Neural progenitor cell (in vitro differentiated cells): Measurements from ENCODE around the gene MX1. TPM values are rescaled to one million over a fixed set of nuclear protein-coding genes. Genes with fewer than 3 reads are reported as not detected.

Source experiments
- DNase-seq: peaks from one replicate; pipeline ENCODE4 v3.0.0-alpha.2; 2016; ENCODE audit warnings: low spot score
- H2AFZ ChIP-seq: fragments of 200-600 bp; sonication (generic); replicated peaks from 2 replicates; pipeline ENCODE4 v1.6.1; 2016; ENCODE audit warnings: antibody characterized with exemption
- H3F3A ChIP-seq: fragments of 200-600 bp; sonication (generic); 2 replicates; pipeline ENCODE4 v1.6.1; 2016; ENCODE audit warnings: antibody characterized with exemption, low read depth
- H3K27ac ChIP-seq: fragments of 200-600 bp; sonication (generic); 2 replicates; pipeline ENCODE4 v1.5.1; 2016; ENCODE audit warnings: mild to moderate bottlenecking
- H3K27me3 ChIP-seq: fragments of 200-600 bp; sonication (generic); 2 replicates; pipeline ENCODE4 v1.6.1; 2016; ENCODE audit warnings: mild to moderate bottlenecking, moderate library complexity
- H3K36me3 ChIP-seq: fragments of 200-600 bp; sonication (generic); 2 replicates; pipeline ENCODE4 v1.5.1; 2016
- H3K4me1 ChIP-seq: fragments of 200-600 bp; sonication (generic); 2 replicates; pipeline ENCODE4 v1.6.1; 2016; ENCODE audit warnings: mixed run types
- H3K4me2 ChIP-seq: fragments of 200-600 bp; sonication (generic); 2 replicates; pipeline ENCODE4 v1.6.1; 2016
- H3K4me3 ChIP-seq: fragments of 200-600 bp; sonication (generic); 2 replicates; pipeline ENCODE4 v1.5.1; 2016
- H3K79me2 ChIP-seq: fragments of 200-600 bp; sonication (generic); 2 replicates; pipeline ENCODE4 v1.6.1; 2016; ENCODE audit warnings: low read depth
- H3K9ac ChIP-seq: fragments of 200-600 bp; sonication (generic); 2 replicates; pipeline ENCODE4 v1.6.1; 2016
- H3K9me3 ChIP-seq: fragments of 200-600 bp; sonication (generic); 2 replicates; pipeline ENCODE4 v1.5.1; 2016; ENCODE audit warnings: low read depth
- H4K20me1 ChIP-seq: fragments of 200-600 bp; sonication (generic); 2 replicates; pipeline ENCODE4 v1.6.1; 2016; ENCODE audit warnings: low read depth
- H3K27ac Mint-ChIP-seq: 3 replicates; pipeline ENCODE4 v1.8.0; 2021; ENCODE audit warnings: mixed read lengths
- H3K27me3 Mint-ChIP-seq: 2 replicates; pipeline ENCODE4 v1.8.0; 2022; ENCODE audit warnings: low read depth, mild to moderate bottlenecking, inconsistent platforms, moderate library complexity, mixed read lengths; ENCODE audit not compliant: insufficient read depth
- H3K36me3 Mint-ChIP-seq: 3 replicates; pipeline ENCODE4 v1.8.0; 2021; ENCODE audit warnings: mixed read lengths
- H3K4me1 Mint-ChIP-seq: 3 replicates; pipeline ENCODE4 v1.8.0; 2021; ENCODE audit warnings: mixed read lengths
- H3K4me3 Mint-ChIP-seq: 3 replicates; pipeline ENCODE4 v1.8.0; 2021; ENCODE audit warnings: mild to moderate bottlenecking, moderate library complexity, mixed read lengths
- H3K9me3 Mint-ChIP-seq: 3 replicates; pipeline ENCODE4 v1.8.0; 2020; ENCODE audit warnings: mixed read lengths
- EZH2 ChIP-seq: fragments of 200-600 bp; sonication (generic); IDR thresholded peaks from 2 replicates; pipeline ENCODE4 v1.6.1; 2017; ENCODE audit warnings: antibody characterized with exemption, mild to moderate bottlenecking, moderate library complexity
- EZH2phosphoT487 ChIP-seq: fragments of 200-600 bp; sonication (generic); IDR thresholded peaks from 2 replicates; pipeline ENCODE4 v1.6.1; 2017; ENCODE audit warnings: antibody characterized with exemption
- total RNA-seq: library from RNA; depleted of rRNA; stranded (reverse); fragments of >200 nt; gene quantifications from 2 replicates; pipeline ENCODE4 v1.2.3, GENCODE V29; 2015; ENCODE audit warnings: low replicate concordance
- TF ChIP-seq, protein P1 (sequence below): fragments of 200-600 bp; sonication (generic); IDR thresholded peaks from 2 replicates; pipeline ENCODE4 v1.5.1; 2017; ENCODE audit warnings: antibody characterized with exemption, mild to moderate bottlenecking

MX1 gene
- total RNA-seq, 1 donor from 2014 or later: 1.7 TPM

DNA sequence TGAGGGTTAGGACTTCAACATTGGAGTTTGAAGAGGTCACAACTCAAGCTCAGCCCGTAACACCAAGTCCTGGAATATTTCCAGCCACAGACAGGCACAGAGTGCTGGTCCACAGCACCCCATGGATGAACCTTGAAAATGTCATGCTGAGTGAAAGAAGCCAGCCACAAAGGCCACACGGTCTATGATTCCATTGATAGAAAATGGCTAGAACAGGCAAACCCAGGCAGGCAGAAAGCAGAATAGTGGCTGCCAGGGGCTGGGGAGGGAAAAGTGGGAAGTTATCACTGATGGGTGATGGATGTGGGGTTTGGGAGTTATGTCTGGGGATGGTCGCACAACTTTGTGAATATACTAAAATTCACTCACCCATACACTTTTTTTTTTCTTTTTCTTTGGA is 21.3 kb downstream of the MX1 start:
- Histone ChIP-seq H2AFZ (no peak overlapping the region), H3K4me2 (no peak overlapping the region), H3K4me3 (no peak overlapping the region), H3K36me3 (no peaks in the 10 kb centered on the region), H4K20me1 (no peaks in the 10 kb centered on the region), H3K27me3 (no peaks in the 10 kb centered on the region), H3K27ac (no peak overlapping the region), H3F3A (no peaks in the 10 kb centered on the region), H3K4me1 (no peaks in the 10 kb centered on the region), H3K79me2 (no peaks in the 10 kb centered on the region), H3K9ac (no peak overlapping the region), H3K9me3 (no peaks in the 10 kb centered on the region)
- H3K4me1 Mint-ChIP-seq: no peaks in the 10 kb centered on the region
- TF ChIP-seq EZH2 (no peak), EZH2phosphoT487 (no peak)
- TF ChIP-seq, protein P1, sequence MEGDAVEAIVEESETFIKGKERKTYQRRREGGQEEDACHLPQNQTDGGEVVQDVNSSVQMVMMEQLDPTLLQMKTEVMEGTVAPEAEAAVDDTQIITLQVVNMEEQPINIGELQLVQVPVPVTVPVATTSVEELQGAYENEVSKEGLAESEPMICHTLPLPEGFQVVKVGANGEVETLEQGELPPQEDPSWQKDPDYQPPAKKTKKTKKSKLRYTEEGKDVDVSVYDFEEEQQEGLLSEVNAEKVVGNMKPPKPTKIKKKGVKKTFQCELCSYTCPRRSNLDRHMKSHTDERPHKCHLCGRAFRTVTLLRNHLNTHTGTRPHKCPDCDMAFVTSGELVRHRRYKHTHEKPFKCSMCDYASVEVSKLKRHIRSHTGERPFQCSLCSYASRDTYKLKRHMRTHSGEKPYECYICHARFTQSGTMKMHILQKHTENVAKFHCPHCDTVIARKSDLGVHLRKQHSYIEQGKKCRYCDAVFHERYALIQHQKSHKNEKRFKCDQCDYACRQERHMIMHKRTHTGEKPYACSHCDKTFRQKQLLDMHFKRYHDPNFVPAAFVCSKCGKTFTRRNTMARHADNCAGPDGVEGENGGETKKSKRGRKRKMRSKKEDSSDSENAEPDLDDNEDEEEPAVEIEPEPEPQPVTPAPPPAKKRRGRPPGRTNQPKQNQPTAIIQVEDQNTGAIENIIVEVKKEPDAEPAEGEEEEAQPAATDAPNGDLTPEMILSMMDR: no peak
- H3K9me3 Mint-ChIP-seq: no peaks in the 10 kb centered on the region
- H3K27me3 Mint-ChIP-seq: peaks cover 2% of the 10 kb centered on the region
- H3K27ac Mint-ChIP-seq: no peak overlapping the region
- no peak overlapping the region for H3K4me3 Mint-ChIP-seq
- no peaks in the 10 kb centered on the region for H3K36me3 Mint-ChIP-seq
- no peak for DNase-seq

DNA sequence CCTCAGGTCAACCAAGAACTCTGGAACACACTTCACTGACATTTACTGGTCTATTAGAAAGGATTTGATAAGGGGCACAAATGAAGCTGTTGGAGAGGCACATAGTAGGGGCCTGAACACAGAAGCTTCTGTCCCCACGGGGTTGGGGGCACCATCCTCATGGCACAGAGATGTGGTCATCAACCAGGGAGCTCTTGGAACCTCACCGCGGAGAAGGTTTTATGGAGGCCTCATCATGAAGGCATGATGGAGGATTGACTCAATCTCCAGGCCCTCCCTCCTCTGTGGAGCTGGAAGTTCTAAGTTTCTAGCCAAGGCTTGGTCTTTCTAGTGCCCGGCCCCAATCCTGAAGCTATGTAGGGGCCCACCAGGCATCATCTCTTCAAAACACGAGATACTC is 23.6 kb downstream of the MX1 start:
- Mint-ChIP-seq H3K36me3 (no peaks in the 10 kb centered on the region), H3K27me3 (peaks cover 2% of the 10 kb centered on the region), H3K4me1 (no peaks in the 10 kb centered on the region), H3K27ac (no peak overlapping the region), H3K9me3 (no peaks in the 10 kb centered on the region), H3K4me3 (no peak overlapping the region)
- TF ChIP-seq EZH2phosphoT487 (no peak), EZH2 (no peak)
- TF ChIP-seq, protein P1: no peak
- no peak overlapping the region for H3K4me3 ChIP-seq
- DNase-seq: no peak
- no peak overlapping the region for H3K9ac ChIP-seq
- no peaks in the 10 kb centered on the region for H3K36me3 ChIP-seq
- no peaks in the 10 kb centered on the region for H3K79me2 ChIP-seq
- H2AFZ ChIP-seq: no peak overlapping the region
- H3F3A ChIP-seq: no peaks in the 10 kb centered on the region
- H4K20me1 ChIP-seq: no peaks in the 10 kb centered on the region
- H3K9me3 ChIP-seq: no peaks in the 10 kb centered on the region
- no peak overlapping the region for H3K27ac ChIP-seq
- H3K27me3 ChIP-seq: no peaks in the 10 kb centered on the region
- no peak overlapping the region for H3K4me2 ChIP-seq
- no peaks in the 10 kb centered on the region for H3K4me1 ChIP-seq

DNA sequence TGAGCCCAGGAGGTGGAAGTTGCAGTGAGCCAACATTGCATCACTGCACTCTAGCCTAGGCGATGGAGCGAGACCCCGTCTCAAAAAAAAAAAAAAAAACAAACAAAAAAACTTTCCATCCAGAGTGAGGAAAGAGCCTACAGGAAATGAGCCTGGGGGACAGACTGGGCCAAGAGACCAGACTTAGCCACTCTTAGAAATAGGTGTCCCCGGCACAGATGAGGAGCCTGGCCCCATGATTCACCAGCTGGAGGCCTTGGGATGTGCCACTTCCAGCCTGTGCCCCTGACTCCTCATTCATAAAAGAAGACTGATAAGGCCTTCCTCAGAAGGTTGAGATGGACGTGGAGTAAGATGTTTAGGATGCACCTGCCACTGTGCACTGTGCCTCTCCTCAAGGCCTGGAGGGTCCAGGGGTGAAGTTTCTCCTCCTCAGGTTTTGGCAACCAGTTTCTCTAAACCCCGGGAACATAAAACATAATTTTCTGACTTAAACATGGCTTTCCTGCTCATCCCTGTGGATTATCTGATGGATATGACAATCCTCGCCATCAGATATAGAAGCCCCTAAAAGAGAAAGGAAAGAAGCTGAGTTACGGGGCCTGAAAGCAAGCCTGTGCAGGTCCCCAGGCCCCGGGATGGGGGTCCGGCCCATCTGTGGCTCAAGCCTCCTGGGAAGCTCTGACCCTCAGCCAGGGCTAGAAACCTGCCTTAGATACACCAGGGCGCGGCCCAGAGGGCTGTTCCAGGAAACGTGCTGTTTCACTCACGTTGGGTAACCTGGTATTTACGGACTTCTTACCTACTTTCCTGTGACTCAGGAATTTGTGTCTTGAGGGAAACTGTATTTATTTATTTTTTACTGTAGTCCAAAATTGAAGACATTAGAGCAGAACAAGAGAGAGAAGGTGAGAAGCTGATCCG is 26.0 kb downstream of the MX1 start:
- no peaks in the 10 kb centered on the region for H3K27me3 ChIP-seq
- DNase-seq: no peak
- Mint-ChIP-seq H3K27me3 (peaks cover 5% of the 10 kb centered on the region), H3K4me3 (no peak overlapping the region), H3K27ac (no peak overlapping the region), H3K4me1 (no peaks in the 10 kb centered on the region), H3K9me3 (no peaks in the 10 kb centered on the region), H3K36me3 (no peaks in the 10 kb centered on the region)
- TF ChIP-seq EZH2: no peak
- TF ChIP-seq, protein P1: no peak
- TF ChIP-seq EZH2phosphoT487: no peak
- H4K20me1 ChIP-seq: no peaks in the 10 kb centered on the region
- no peaks in the 10 kb centered on the region for H3K4me1 ChIP-seq
- H3K36me3 ChIP-seq: no peaks in the 10 kb centered on the region
- no peak overlapping the region for H3K4me2 ChIP-seq
- no peaks in the 10 kb centered on the region for H3K9me3 ChIP-seq
- H3K27ac ChIP-seq: no peak overlapping the region
- H2AFZ ChIP-seq: no peak overlapping the region
- no peaks in the 10 kb centered on the region for H3K79me2 ChIP-seq
- H3K4me3 ChIP-seq: no peak overlapping the region
- H3K9ac ChIP-seq: no peak overlapping the region
- no peaks in the 10 kb centered on the region for H3F3A ChIP-seq
